Spinal cord (tissue), 10 donors: ENCODE data around the gene FAM163B. TPM values are rescaled to one million over a fixed set of nuclear protein-coding genes. Genes with fewer than 3 reads are reported as not detected.

ENCODE experiments used
- DNase-seq, 6 donors: peaks; one replicate each; pipeline versions ENCODE4 v3.0.0 to v3.0.0-alpha.2; 2013 to 2015; ENCODE audit warnings: low spot score in 6 of 6, low read depth in 4 of 6
- H3K27ac ChIP-seq: one replicate; pipeline ENCODE4 v1.5.1; 2013; ENCODE audit warnings: low read depth, low read length, control low read depth
- H3K27me3 ChIP-seq: one replicate; pipeline ENCODE4 v1.6.1; 2013; ENCODE audit warnings: low read length; ENCODE audit not compliant: control insufficient read depth, insufficient read depth
- H3K36me3 ChIP-seq: one replicate; pipeline ENCODE4 v1.6.1; 2013; ENCODE audit warnings: low read length; ENCODE audit not compliant: control insufficient read depth, insufficient read depth
- H3K4me1 ChIP-seq: one replicate; pipeline ENCODE4 v1.6.1; 2013; ENCODE audit warnings: low read length; ENCODE audit not compliant: control insufficient read depth, insufficient read depth
- H3K4me3 ChIP-seq: one replicate; pipeline ENCODE4 v1.5.1; 2013; ENCODE audit warnings: low read depth, low read length, control low read depth
- H3K9me3 ChIP-seq: one replicate; pipeline ENCODE4 v1.6.1; 2013; ENCODE audit warnings: low read length; ENCODE audit not compliant: control insufficient read depth, insufficient read depth
- WGBS: methylation state at CpG from one replicate; pipeline ENCODE4 v1.1.5; 2013; ENCODE audit warnings: missing lambda C conversion rate; ENCODE audit not compliant: insufficient coverage; 5-methylcytosine and 5-hydroxymethylcytosine counted together
- polyA plus RNA-seq, 2 donors: library from polyadenylated mRNA; unstranded; fragments of 120-200 nt; gene quantifications; one replicate each; pipeline ENCODE4 v1.2.1, GENCODE V29; 2013; ENCODE audit not compliant: insufficient read length in 2 of 2
- total RNA-seq, 2 donors: library from RNA; depleted of rRNA in 1 of 2; stranded (reverse); fragments of 120-200 nt in 1 of 2; fragments of >200 nt in 1 of 2; gene quantifications; one replicate each; pipeline versions ENCODE4 v1.2.3 to v1.2.4, GENCODE V29; 2013 to 2014
- donor health status: healthy.

The FAM163B gene
- total and polyA plus RNA-seq, 4 donors: 5.0 to 29.1 (median 17.9) TPM

DNA sequence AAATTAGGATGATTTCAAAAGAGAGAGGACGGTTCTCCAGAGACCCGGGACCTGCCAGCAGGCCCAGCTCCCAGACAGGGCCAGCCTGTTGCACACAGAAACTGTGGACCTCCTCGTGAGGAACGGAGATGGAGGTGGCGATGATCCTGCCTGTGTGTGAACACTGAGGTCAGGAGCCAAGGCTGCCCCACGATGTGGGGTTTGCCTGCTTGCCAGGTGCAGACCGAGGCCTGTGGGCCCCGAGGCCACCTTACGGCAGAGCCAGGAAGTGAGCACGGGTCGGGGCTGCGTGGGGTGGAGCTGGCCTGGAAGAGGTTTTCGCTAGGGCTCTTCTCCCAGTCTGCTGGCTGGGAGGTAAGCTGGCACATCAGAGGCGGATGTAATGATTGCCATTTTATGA is 4.3 kb downstream of the FAM163B start:
- H3K4me1 ChIP-seq: peaks cover 83% of the 10 kb centered on the region
- peaks cover 9% of the 10 kb centered on the region for H3K27me3 ChIP-seq
- no peak overlapping the region for H3K27ac ChIP-seq
- DNase-seq: peak in 1 of 6 donors; percentile 44
- H3K36me3 ChIP-seq: peaks cover 10% of the 10 kb centered on the region
- no peak overlapping the region for H3K4me3 ChIP-seq
- H3K9me3 ChIP-seq: no peaks in the 10 kb centered on the region
- 49% methylated on average over 14 of the region's 14 CpGs for WGBS

DNA sequence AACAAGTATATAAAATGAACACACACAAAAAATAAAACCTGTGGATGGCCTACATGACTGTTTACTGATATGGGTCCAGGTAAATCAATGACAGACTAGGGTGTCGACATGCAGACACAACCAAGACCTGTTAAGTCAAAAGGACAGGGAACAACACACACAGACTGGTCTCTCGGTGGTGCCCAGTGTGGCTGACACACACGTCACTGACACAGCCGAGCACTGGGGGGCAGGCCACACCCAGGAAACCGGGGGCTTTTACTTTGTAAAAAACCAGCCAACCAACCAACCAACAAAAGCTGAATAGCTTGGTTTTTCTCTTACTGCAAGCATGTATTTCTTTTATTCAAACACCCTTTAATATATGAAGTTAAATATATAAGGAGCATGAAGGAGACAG is 5.0 kb downstream of the FAM163B start:
- 47% methylated on average over 4 of the region's 5 CpGs for WGBS
- H3K27ac ChIP-seq: no peak overlapping the region
- peaks cover 77% of the 10 kb centered on the region for H3K4me1 ChIP-seq
- H3K36me3 ChIP-seq: peaks cover 11% of the 10 kb centered on the region
- DNase-seq: peak in 1 of 6 donors; percentile 52
- H3K9me3 ChIP-seq: no peaks in the 10 kb centered on the region
- H3K27me3 ChIP-seq: peaks cover 6% of the 10 kb centered on the region
- no peak overlapping the region for H3K4me3 ChIP-seq

DNA sequence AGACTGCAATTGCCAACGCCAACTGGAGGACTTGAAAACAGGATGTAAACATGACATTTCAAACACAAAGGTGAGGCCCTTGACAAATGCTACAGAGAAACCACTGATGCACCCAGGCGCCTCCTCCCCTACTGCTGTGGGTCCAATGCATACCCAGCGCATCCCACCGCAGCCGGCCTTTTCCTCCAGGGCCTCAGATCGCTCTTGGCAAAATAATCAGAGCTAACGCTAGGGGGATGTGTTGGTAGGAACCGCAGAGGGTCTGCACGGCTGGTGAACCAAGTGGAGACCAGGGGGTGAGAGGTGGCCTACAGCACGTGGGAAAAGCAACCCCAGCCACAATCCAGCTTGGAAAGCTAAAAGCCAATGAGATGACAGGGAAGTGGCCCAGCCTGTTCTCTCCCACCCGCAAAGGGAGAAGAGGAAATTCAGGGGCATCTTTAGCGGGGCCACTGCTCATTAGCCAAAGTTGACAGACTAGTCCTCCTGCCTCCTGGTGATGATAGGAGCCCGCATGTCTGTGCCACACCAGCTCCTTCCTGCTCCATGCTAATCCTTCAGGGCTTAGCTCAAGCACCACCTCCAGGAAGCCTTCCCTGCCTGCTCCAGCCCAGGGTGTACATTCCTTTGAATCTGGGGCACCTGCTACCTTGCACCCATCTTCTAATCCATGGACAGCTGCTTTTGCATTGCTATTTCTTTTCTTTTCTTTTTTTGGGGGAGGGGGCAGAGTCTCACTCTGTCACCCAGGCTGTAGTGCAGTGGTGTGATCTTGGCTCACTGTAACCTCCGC is 5.9 kb downstream of the FAM163B start:
- WGBS: 43% methylated on average over 7 of the region's 14 CpGs
- no peak overlapping the region for H3K4me3 ChIP-seq
- H3K27me3 ChIP-seq: peaks cover 5% of the 10 kb centered on the region
- DNase-seq: no peak
- no peak overlapping the region for H3K27ac ChIP-seq
- peaks cover under 1% of the 10 kb centered on the region for H3K9me3 ChIP-seq
- peaks cover 71% of the 10 kb centered on the region for H3K4me1 ChIP-seq
- peaks cover 16% of the 10 kb centered on the region for H3K36me3 ChIP-seq

DNA sequence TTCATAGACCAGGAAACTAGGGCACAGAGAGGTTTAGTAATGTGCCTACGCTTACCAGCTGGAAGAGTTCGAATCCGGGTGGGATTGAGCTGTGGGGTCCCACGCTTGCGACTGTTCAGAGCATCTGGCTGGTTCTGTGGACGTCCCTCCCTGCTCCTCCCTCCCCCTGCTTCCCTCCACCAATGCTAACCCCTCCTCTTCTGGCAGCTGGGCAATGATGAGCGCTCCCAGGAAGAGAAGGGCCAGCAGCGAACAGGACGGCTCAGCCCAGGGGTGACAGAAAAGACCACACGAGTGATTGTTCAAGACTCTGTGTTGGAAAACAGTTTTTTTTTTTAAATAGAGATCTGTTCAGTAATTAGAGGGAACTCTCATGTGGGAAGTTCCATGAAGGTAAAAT is 6.9 kb downstream of the FAM163B start:
- peak in 1 of 6 donors; percentile 75 for DNase-seq
- Histone ChIP-seq H3K36me3 (peaks cover 16% of the 10 kb centered on the region), H3K27ac (no peak overlapping the region), H3K4me3 (no peak overlapping the region), H3K4me1 (peaks cover 61% of the 10 kb centered on the region), H3K27me3 (no peaks in the 10 kb centered on the region), H3K9me3 (peaks cover 10% of the 10 kb centered on the region)
- 26% methylated on average over 3 of the region's 10 CpGs for WGBS

DNA sequence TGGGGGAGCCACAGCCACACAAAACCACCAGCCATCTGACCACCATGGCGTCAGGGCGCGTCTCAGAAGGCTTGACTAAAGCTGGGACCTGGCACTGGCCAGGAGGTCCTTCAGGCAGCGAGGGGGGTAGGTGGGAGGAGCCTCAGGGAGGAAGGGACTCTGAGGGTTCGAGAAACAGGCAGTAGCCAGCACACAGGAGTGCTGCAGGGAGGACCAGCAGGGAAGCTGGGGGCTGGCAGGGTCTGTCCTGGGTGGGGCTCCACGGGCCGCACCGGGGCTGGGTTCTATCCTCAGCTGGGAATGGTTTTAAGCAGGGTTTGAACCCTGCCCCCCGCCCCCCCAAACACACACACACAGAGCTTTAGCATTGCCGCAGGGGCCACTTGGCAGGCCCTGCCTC is 7.4 kb downstream of the FAM163B start:
- H3K9me3 ChIP-seq: peaks cover 13% of the 10 kb centered on the region
- H3K4me1 ChIP-seq: peaks cover 56% of the 10 kb centered on the region
- no peaks in the 10 kb centered on the region for H3K27me3 ChIP-seq
- WGBS: 93% methylated on average over 9 of the region's 10 CpGs
- no peak overlapping the region for H3K27ac ChIP-seq
- peaks cover 16% of the 10 kb centered on the region for H3K36me3 ChIP-seq
- DNase-seq: no peak
- no peak overlapping the region for H3K4me3 ChIP-seq

DNA sequence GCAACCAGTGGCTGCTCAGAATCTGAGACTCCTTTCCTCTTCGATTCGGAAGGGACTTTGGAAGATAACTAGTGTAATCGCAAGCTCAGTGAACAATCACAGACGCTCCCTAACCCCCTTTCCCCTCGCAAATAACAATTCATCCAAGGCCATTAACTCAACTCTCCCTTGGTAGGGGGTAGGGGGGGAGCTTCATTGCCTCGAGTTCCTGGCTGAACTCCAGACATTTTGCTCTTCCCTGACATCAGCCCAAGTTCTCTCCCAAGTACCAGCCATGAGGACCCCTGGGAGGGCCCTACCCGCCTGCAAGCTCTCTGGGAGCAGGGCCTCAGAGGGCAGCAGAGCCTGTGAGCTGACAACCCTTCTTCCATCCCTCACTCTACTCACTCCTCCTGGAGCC is 8.4 kb downstream of the FAM163B start:
- Histone ChIP-seq H3K4me3 (no peak overlapping the region), H3K4me1 (peaks cover 45% of the 10 kb centered on the region), H3K36me3 (peaks cover 19% of the 10 kb centered on the region), H3K27ac (no peak overlapping the region), H3K9me3 (peaks cover 16% of the 10 kb centered on the region), H3K27me3 (no peaks in the 10 kb centered on the region)
- DNase-seq: no peak
- 59% methylated on average over 1 of the region's 7 CpGs for WGBS

DNA sequence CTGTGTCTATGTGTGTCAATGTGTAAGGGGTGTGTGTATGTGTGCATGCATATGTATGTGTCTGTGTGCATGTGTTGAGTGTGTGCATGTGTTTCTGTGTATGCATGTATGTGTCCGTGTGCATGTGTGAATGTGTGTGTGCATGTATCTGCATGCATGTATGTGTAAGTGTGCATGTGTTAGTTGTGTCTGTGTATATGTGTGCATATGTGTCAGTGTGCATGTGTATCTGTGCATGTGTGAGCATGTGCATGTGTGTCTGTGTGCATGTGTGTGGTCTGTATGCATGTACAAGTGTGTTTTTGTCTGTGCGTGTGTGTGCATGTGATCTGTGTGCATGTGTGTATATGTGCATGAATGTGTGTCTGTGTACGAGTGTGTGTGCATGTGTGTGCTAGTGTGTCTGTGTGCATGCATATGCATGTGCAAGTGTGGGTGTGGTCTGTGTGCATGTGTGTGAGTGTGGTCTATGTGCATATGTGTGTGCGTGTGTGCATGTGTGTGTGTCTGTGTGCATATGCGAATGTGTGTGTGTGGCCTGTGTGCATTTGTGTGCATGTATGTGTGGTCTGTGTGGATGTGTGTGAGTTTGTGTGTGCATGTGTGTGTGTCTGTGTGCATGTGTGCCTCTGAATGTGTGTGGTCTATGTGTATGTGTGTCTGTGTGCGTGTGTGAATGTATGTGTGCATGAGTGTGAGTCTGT is 9.6 kb downstream of the FAM163B start:
- H3K27ac ChIP-seq: no peak overlapping the region
- no peak for DNase-seq
- H3K27me3 ChIP-seq: no peaks in the 10 kb centered on the region
- peaks cover 19% of the 10 kb centered on the region for H3K36me3 ChIP-seq
- H3K4me1 ChIP-seq: peaks cover 34% of the 10 kb centered on the region
- peaks cover 16% of the 10 kb centered on the region for H3K9me3 ChIP-seq
- no peak overlapping the region for H3K4me3 ChIP-seq
- over 99% methylated on average over 6 of the region's 6 CpGs for WGBS

DNA sequence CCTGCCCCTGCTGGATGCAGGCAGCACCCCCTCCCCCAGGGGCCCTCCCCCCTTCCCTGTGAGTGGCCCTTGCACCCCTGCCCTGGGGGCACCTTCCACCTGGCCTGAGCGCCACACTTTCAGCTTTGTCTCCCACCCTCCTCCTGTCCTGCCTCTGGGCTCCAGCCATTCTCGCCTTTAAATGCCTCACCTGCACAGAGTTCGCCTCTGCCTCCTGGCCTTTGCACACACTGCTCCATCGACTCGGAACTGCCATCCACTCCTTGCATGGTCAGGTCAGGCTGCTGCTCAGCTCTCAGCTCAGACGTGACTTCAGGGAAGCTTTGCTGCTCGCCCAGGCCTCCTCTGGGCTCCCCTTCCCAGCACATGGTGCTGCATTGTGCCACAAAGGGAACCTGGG is 10.2 kb downstream of the FAM163B start:
- 81% methylated on average over 7 of the region's 7 CpGs for WGBS
- Histone ChIP-seq H3K27me3 (no peaks in the 10 kb centered on the region), H3K4me3 (no peak overlapping the region), H3K4me1 (peaks cover 29% of the 10 kb centered on the region), H3K36me3 (peaks cover 19% of the 10 kb centered on the region), H3K9me3 (peaks cover 16% of the 10 kb centered on the region), H3K27ac (no peak overlapping the region)
- DNase-seq: no peak

DNA sequence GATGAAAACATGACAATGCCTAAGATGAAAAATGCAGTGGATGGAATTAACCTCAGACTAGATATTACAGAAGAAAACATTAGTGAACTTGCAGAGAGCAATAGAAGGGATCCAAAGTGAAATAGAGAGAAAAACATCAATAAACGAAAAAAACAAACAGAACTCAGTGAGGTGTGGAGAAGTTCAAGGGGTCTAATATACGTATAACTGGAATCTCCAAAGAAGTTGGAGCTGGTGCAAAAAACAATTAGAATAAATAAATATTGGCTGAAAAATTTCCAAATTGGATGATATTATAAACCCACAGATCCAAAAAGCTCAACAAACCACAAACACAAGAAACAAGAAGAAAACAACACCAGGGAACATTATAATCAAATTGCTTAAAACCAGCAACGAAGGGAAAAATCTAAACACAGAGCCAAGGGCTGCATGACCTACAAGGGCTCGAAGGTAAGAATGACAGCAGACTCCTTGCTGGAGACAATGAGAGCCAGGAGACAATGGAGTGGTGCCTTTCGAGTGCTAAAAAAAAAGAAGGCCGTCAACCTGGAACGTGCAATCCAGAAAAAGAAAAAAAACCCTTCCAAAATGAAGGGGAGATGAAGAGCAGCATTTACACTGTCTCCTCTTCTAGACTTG is 11.8 kb downstream of the FAM163B start:
- DNase-seq: no peak
- H3K4me3 ChIP-seq: no peak overlapping the region
- H3K27me3 ChIP-seq: no peaks in the 10 kb centered on the region
- peaks cover 16% of the 10 kb centered on the region for H3K9me3 ChIP-seq
- H3K4me1 ChIP-seq: peaks cover 18% of the 10 kb centered on the region
- no peak overlapping the region for H3K27ac ChIP-seq
- WGBS: 71% methylated on average over 2 of the region's 7 CpGs
- peaks cover 24% of the 10 kb centered on the region for H3K36me3 ChIP-seq
